GM12878 (cell line): ENCODE data around the gene NANOGP8. TPM values are rescaled to one million over a fixed set of nuclear protein-coding genes. Genes with fewer than 3 reads are reported as not detected.

Experiments used
- ATAC-seq: fragments of 200-7000 bp; cut with Tn5 transposase; 3 replicates; pipeline ENCODE4 v1.9.1; 2020; ENCODE audit warnings: mild to moderate bottlenecking, moderate library complexity
- BruUV-seq: library from RNA; stranded (reverse); fragments of 400-500 nt; replicated peaks from 2 replicates; lab custom pipeline; 2021; lab: Mats Ljungman, UMichigan
- CTCF ChIA-PET: fragments of 300-600 bp; sonication (Branson Sonifier 250); formaldehyde crosslinking; extraction: SDS; loops from one replicate; lab custom pipeline; 2021; ENCODE audit warnings: inconsistent platforms; lab: Yijun Ruan, JAX
- POLR2A ChIA-PET: fragments of 350-600 bp; formaldehyde crosslinking; extraction: SDS; loops from one replicate; lab custom pipeline; 2021; ENCODE audit warnings: inconsistent platforms; lab: Charles Lee
- RAD21 ChIA-PET: fragments of 300-600 bp; sonication (Branson Sonifier 250); formaldehyde crosslinking; loops from one replicate; lab custom pipeline; 2023; ENCODE audit warnings: antibody characterized with exemption; ENCODE audit not compliant: unreplicated experiment; lab: Charles Lee
- SMC1A ChIA-PET: fragments of 300-600 bp; sonication (Branson Sonifier 250); formaldehyde crosslinking; loops from one replicate; lab custom pipeline; 2023; ENCODE audit not compliant: unreplicated experiment, uncharacterized antibody; lab: Charles Lee
- DNase-seq: peaks from one replicate; pipeline ENCODE4 v3.0.0-alpha.2; 2011; ENCODE audit warnings: low read depth, low spot score
- FAIRE-seq: peaks from 3 replicates; lab custom pipeline; 2011; peaks lifted over from hg19 to GRCh38; lab: Jason Lieb, UNC
- H2AFZ ChIP-seq: 2 replicates; pipeline ENCODE4 v1.6.0; 2011; ENCODE audit warnings: low read depth, low read length, control low read depth; ENCODE audit not compliant: control insufficient read depth
- H3K27ac ChIP-seq: 2 replicates; pipeline ENCODE4 v1.5.1; 2011; ENCODE audit warnings: control low read depth; ENCODE audit not compliant: control insufficient read depth, insufficient read depth
- H3K27me3 ChIP-seq, 2 experiments: replicated peaks in 1 of 2; 2 replicates each; pipeline versions ENCODE4 v1.6.0 to v1.6.1; 2011; ENCODE audit warnings: low read length in 1 of 2; ENCODE audit not compliant: control insufficient read depth in 2 of 2, insufficient read depth in 2 of 2
- H3K36me3 ChIP-seq, 2 experiments: 2 replicates each; pipeline ENCODE4 v1.5.1; 2011; ENCODE audit warnings: low read length in 1 of 2; ENCODE audit not compliant: control insufficient read depth in 2 of 2, insufficient read depth in 2 of 2
- H3K4me1 ChIP-seq: 2 replicates; pipeline ENCODE4 v1.6.1; 2011; ENCODE audit warnings: mild to moderate bottlenecking, low read length, moderate library complexity, mixed read lengths; ENCODE audit not compliant: control insufficient read depth, insufficient read depth
- H3K4me2 ChIP-seq: 2 replicates; pipeline ENCODE4 v1.6.0; 2011; ENCODE audit warnings: control low read depth; ENCODE audit not compliant: control insufficient read depth, insufficient read depth
- H3K4me3 ChIP-seq: fragments of 200-600 bp; sonication (generic); 2 replicates; pipeline ENCODE4 v1.5.1; 2016
- H3K79me2 ChIP-seq: 2 replicates; pipeline ENCODE4 v1.6.0; 2011; ENCODE audit warnings: low read length; ENCODE audit not compliant: control insufficient read depth, insufficient read depth
- H3K9ac ChIP-seq: 2 replicates; pipeline ENCODE4 v1.8.0; 2011; ENCODE audit warnings: low read length, control low read depth, mixed read lengths; ENCODE audit not compliant: control insufficient read depth, insufficient read depth
- H3K9me3 ChIP-seq: replicated peaks from 3 replicates; pipeline ENCODE4 v1.5.1; 2011; ENCODE audit warnings: mild to moderate bottlenecking, low read length; ENCODE audit not compliant: control insufficient read depth, insufficient read depth
- H4K20me1 ChIP-seq: 2 replicates; pipeline ENCODE4 v1.6.0; 2011; ENCODE audit not compliant: control insufficient read depth, insufficient read depth
- CREM ChIP-seq: IDR thresholded peaks from 2 replicates; pipeline ENCODE4 v1.6.1; 2014; ENCODE audit warnings: antibody characterized with exemption, low read depth
- E2F8 ChIP-seq: fragments of 450-650 bp; IDR thresholded peaks from 2 replicates; pipeline ENCODE4 v1.6.1; 2018; ENCODE audit warnings: mild to moderate bottlenecking, low read depth, moderate library complexity; ENCODE audit not compliant: partially characterized antibody
- IRF3 ChIP-seq: fragments of 450-650 bp; IDR thresholded peaks from 2 replicates; pipeline ENCODE4 v1.6.1; 2014; ENCODE audit warnings: mild to moderate bottlenecking
- PBX3 ChIP-seq: IDR thresholded peaks from 2 replicates; pipeline ENCODE4 v1.6.1; 2011; ENCODE audit warnings: mild to moderate bottlenecking, low read depth, low read length, moderate library complexity; ENCODE audit not compliant: insufficient replicate concordance
- PKNOX1 ChIP-seq: fragments of 450-650 bp; IDR thresholded peaks from 2 replicates; pipeline ENCODE4 v1.6.1; 2016; ENCODE audit warnings: mild to moderate bottlenecking
- ZNF207 ChIP-seq: fragments of 450-650 bp; IDR thresholded peaks from 2 replicates; pipeline ENCODE4 v1.6.1; 2014; ENCODE audit warnings: antibody characterized with exemption, mild to moderate bottlenecking, borderline replicate concordance
- ZNF274 ChIP-seq: IDR thresholded peaks from one replicate; pipeline ENCODE4 v1.8.0; 2011; ENCODE audit not compliant: insufficient read length, insufficient read depth
- WGBS: methylation state at CpG from one replicate; pipeline ENCODE4 v1.1.6; 2016; ENCODE audit warnings: low lambda C conversion rate; ENCODE audit not compliant: insufficient replicate concordance, insufficient coverage; ENCODE audit errors: missing lambda C conversion rate; 5-methylcytosine and 5-hydroxymethylcytosine counted together
- in situ Hi-C: fragments of 300-500 bp; cut with MboI; formaldehyde crosslinking; loops from 9 replicates; pipeline ENCODE4 v1.14.3; 2018; ENCODE audit warnings: mixed read lengths
- intact Hi-C: fragments of 100-400 bp; cut with micrococcal nuclease; formaldehyde crosslinking; loops from one replicate; pipeline ENCODE4 v1.14.2; 2022; ENCODE audit not compliant: unreplicated experiment
- polyA plus RNA-seq, 11 experiments: library from polyadenylated mRNA; depleted of rRNA in 4 of 11; unstranded in 6 of 11; stranded (reverse) in 5 of 11; fragments of >200 nt; fragmentation: Nextera tagmentation in 4 of 11; fragmentation: Illumina TruSeq in 1 of 11; extraction: Ambion mirVana in 4 of 11; extraction: Trizol in 1 of 11; gene quantifications; 1 replicate in 1 of 11; 2 replicates in 10 of 11; pipeline versions ENCODE4 v1.2.1 to v1.2.3, GENCODE V29; 2011 to 2016; ENCODE audit warnings: inconsistent platforms in 2 of 11, missing spikeins in 2 of 11, low read depth in 1 of 11
- total RNA-seq, 4 experiments: library from RNA; depleted of rRNA in 3 of 4; stranded (reverse); fragments of >200 nt in 3 of 4; fragmentation: Illumina TruSeq in 1 of 4; extraction: Trizol in 1 of 4; gene quantifications; 2 replicates each; pipeline versions ENCODE4 v1.2.1 to v1.2.3, GENCODE V29; 2013 to 2021

NANOGP8 gene
- total and polyA plus RNA-seq, 10 of the 15 experiments (the other 5 are each of a cell fraction or from before 2014, with no cell fraction given), result not detected

GRCh38 chr15:35121611-35122359, 36.7 kb upstream of the NANOGP8 start (continued):
- no peak for TF ChIP-seq IRF3
- TF ChIP-seq ZNF274, result no peak
- no peak for TF ChIP-seq PKNOX1
- TF ChIP-seq E2F8, result no peak
- TF ChIP-seq ZNF207, result no peak

DNA sequence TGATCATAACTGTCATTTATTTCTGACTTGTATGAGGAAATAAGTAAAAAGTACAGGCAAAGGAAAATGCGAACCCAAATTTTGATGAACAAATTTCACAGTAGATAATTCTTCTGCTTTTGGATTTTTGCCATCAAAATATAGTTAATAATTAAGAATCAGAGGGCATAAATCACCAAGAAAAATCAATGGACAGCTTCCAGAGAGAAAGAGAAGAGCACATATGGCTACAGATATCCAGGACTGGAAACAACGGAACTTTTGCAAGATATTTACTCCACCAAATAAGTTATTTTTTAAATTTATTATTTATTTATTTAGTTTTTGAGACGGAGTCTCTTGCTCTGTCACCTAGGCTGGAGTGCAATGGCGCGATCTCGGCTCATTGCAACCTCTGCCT, 35.1 kb upstream of the NANOGP8 start:
- H3K4me3 ChIP-seq, result no peak overlapping the region
- in situ Hi-C loops, result no loop called here
- intact Hi-C loops, result no loop called here
- ChIA-PET CTCF (no interaction called here), SMC1A (no interaction called here), POLR2A (no interaction called here), RAD21 (no interaction called here)
- no TSS peak for BruUV-seq
- H3K4me2 ChIP-seq, result no peak overlapping the region
- H3K79me2 ChIP-seq, result no peaks in the 10 kb centered on the region
- no peaks in the 10 kb centered on the region; the same call in 2 of the 3 replicates for H3K9me3 ChIP-seq
- 73% methylated on average over 6 of the region's 6 CpGs for WGBS
- DNase-seq (no peak), FAIRE-seq (no peak), ATAC-seq (no peak)
- H3K9ac ChIP-seq, result no peak overlapping the region
- H3K27ac ChIP-seq, result no peak overlapping the region
- H4K20me1 ChIP-seq, result no peaks in the 10 kb centered on the region
- TF ChIP-seq PBX3 (no peak), CREM (no peak)
- H2AFZ ChIP-seq, result no peak overlapping the region
- H3K36me3 ChIP-seq, result no peaks in the 10 kb centered on the region
- no peaks in the 10 kb centered on the region for H3K4me1 ChIP-seq
- H3K27me3 ChIP-seq, result no peaks in the 10 kb centered on the region
